SH-SY5Y (cell line): ENCODE measurements around the gene CHST9.

ENCODE experiments used
- GATA2 ChIP-seq: IDR thresholded peaks from 2 replicates; pipeline ENCODE4 v1.6.1; 2011; ENCODE audit warnings: mild to moderate bottlenecking, low read depth, low read length
- GATA3 ChIP-seq: IDR thresholded peaks from 2 replicates; pipeline ENCODE4 v1.6.1; 2011; ENCODE audit warnings: low read depth, mild to moderate bottlenecking, low read length, moderate library complexity

GRCh38 chr18:26864658-26865057, 320.4 kb downstream of the CHST9 start:
- no peak for TF ChIP-seq GATA2
- TF ChIP-seq GATA3, result no peak
